K562 (cell line): Measurements from ENCODE around the gene OBP2A. TPM values are rescaled to one million over a fixed set of nuclear protein-coding genes. Genes with fewer than 3 reads are reported as not detected.

ENCODE experiments used
- C11orf30 ChIP-seq: fragments of 450-650 bp; IDR thresholded peaks from 2 replicates; pipeline ENCODE4 v1.6.1; 2016; ENCODE audit warnings: low read depth, mild to moderate bottlenecking
- REST ChIP-seq, 2 experiments: fragments of 450-650 bp; formaldehyde crosslinking in 1 of 2; IDR thresholded peaks; 2 replicates each; pipeline versions ENCODE4 v1.4.0 to v1.6.1; 2014 to 2020; ENCODE audit warnings: mild to moderate bottlenecking in 2 of 2, borderline replicate concordance in 1 of 2, low read depth in 1 of 2
- SMARCB1 ChIP-seq: IDR thresholded peaks from 2 replicates; pipeline ENCODE4 v1.6.1; 2011; ENCODE audit warnings: improper control_type of control experiment, low read depth; ENCODE audit not compliant: insufficient read length
- SNRNP70 ChIP-seq: fragments of 200-400 bp; formaldehyde crosslinking; optimal IDR thresholded peaks from 2 replicates; pipeline ENCODE3; 2017; ENCODE audit warnings: low read depth, low read length
- ZFP91 ChIP-seq: sonication (generic); formaldehyde crosslinking; IDR thresholded peaks from 2 replicates; pipeline ENCODE4 v1.8.0; 2022; ENCODE audit warnings: mild to moderate bottlenecking, missing genetic modification reagents
- ZKSCAN8 ChIP-seq: fragments of 200-800 bp; sonication (Bioruptor generic); IDR thresholded peaks from 2 replicates; pipeline ENCODE4 v1.6.1; 2016; ENCODE audit warnings: missing genetic modification characterization, missing compliant biosample characterization
- ZNF444 ChIP-seq: fragments of 250-450 bp; sonication (Bioruptor Pico); IDR thresholded peaks from 2 replicates; pipeline ENCODE4 v1.4.0; 2020; ENCODE audit warnings: mild to moderate bottlenecking, moderate library complexity
- ZNF766 ChIP-seq: fragments of 200-800 bp; sonication (Bioruptor generic); conservative IDR thresholded peaks from 2 replicates; pipeline ENCODE4 v1.6.1; 2016; ENCODE audit warnings: missing genetic modification characterization, missing compliant biosample characterization
- ZNF79 ChIP-seq: fragments of 250-450 bp; sonication (Bioruptor Pico); IDR thresholded peaks from 2 replicates; pipeline ENCODE4 v1.4.0; 2020; ENCODE audit warnings: low read depth, mild to moderate bottlenecking, moderate library complexity
- polyA plus RNA-seq, 8 experiments: library from polyadenylated mRNA; depleted of rRNA in 4 of 8; stranded (reverse) in 5 of 8; unstranded in 3 of 8; fragments of >200 nt; fragmentation: Nextera tagmentation in 2 of 8; fragmentation: Illumina TruSeq in 1 of 8; extraction: Ambion mirVana in 2 of 8; extraction: Trizol in 1 of 8; gene quantifications; 2 replicates each; pipeline versions ENCODE4 v1.2.1 to v1.2.3, GENCODE V29; 2011 to 2014; ENCODE audit warnings: inconsistent platforms in 1 of 8, missing spikeins in 1 of 8
- total RNA-seq, 7 experiments: library from RNA; depleted of rRNA in 6 of 7; stranded (reverse); fragments of >200 nt in 6 of 7; fragmentation: Illumina TruSeq in 2 of 7; extraction: Trizol in 2 of 7; gene quantifications; 2 replicates each; pipeline versions ENCODE4 v1.2.1 to v1.2.3, GENCODE V29; 2011 to 2021; ENCODE audit warnings: low replicate concordance in 1 of 7
- TF ChIP-seq, protein P1 (sequence below), 2 experiments: fragments of 450-650 bp; IDR thresholded peaks; 2 replicates each; pipeline ENCODE4 v1.6.1; 2016
- TF ChIP-seq, protein P2 (sequence below): IDR thresholded peaks from 2 replicates; pipeline ENCODE4 v1.6.1; 2011; ENCODE audit not compliant: insufficient read length; ENCODE audit errors: extremely low read depth

Gene OBP2A
- total and polyA plus RNA-seq, 9 of the 15 experiments (the other 6 are each of a cell fraction or from before 2014, with no cell fraction given), result not detected

DNA sequence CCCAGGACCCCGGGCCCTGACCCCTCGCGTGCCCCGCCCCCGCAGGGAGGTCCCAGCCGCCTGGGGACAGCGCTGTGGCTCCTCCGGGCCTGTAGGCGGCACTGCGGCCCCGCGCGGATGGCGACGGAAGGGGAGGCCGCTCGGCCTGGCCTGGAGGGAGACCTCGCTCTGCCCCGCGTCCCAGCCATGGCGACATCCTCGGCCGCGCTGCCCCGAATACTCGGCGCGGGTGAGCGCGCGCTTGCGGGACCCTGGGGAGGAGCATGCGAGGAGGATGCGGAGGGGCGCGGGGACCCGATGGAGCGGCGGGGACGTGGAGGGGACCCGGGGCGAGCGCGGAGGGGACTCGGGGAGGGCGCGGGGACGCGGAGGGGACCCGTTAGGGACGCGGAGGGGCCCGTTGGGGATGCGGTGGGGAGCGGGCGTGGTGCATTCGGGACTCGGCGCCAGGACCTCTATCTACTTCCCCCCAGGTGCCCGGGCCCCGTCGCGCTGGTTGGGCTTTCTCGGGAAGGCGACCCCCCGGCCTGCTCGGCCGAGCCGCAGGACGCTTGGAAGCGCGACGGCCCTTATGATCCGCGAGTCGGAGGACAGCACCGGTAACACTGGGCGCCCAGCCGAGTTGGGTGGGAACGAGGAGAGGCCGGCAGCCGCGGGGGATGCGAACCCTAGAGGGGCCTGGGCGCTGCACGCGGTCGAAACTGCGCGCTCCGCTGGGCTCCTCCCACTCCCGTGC, 45.2 kb upstream of the OBP2A start, which contains the start of gene MRPS2 (continued):
- TF ChIP-seq, protein P1, sequence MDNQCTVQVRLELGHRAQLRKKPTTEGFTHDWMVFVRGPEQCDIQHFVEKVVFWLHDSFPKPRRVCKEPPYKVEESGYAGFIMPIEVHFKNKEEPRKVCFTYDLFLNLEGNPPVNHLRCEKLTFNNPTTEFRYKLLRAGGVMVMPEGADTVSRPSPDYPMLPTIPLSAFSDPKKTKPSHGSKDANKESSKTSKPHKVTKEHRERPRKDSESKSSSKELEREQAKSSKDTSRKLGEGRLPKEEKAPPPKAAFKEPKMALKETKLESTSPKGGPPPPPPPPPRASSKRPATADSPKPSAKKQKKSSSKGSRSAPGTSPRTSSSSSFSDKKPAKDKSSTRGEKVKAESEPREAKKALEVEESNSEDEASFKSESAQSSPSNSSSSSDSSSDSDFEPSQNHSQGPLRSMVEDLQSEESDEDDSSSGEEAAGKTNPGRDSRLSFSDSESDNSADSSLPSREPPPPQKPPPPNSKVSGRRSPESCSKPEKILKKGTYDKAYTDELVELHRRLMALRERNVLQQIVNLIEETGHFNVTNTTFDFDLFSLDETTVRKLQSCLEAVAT (IDR thresholded peaks at IDR 0.05), result no peak
- TF ChIP-seq C11orf30, result peak; percentile 78
- TF ChIP-seq ZKSCAN8 (CRISPR knock-in tag), result no peak
- TF ChIP-seq ZNF444 (CRISPR knock-in tag), result no peak
- no peak for TF ChIP-seq SNRNP70
- TF ChIP-seq ZFP91, result no peak
- no peak for TF ChIP-seq SMARCB1
- TF ChIP-seq, protein P2, sequence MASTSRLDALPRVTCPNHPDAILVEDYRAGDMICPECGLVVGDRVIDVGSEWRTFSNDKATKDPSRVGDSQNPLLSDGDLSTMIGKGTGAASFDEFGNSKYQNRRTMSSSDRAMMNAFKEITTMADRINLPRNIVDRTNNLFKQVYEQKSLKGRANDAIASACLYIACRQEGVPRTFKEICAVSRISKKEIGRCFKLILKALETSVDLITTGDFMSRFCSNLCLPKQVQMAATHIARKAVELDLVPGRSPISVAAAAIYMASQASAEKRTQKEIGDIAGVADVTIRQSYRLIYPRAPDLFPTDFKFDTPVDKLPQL, result no peak
- peak; percentile 33; the same call in 1 of the 2 replicates for TF ChIP-seq REST (IDR thresholded peaks at IDR 0.05; ENCODE audit: borderline replicate concordance)
- TF ChIP-seq REST (CRISPR knock-in tag; IDR thresholded peaks at IDR 0.05; ENCODE audit: low read depth), result no peak
- no peak for TF ChIP-seq ZNF79 (CRISPR knock-in tag)
- TF ChIP-seq ZNF766, result no peak
